WI38 (cell line): ENCODE measurements around the gene ARFRP1.

Experiments
- H3K4me3 ChIP-seq: 2 replicates; pipeline ENCODE4 v1.5.1; 2011; ENCODE audit warnings: low read depth, mild to moderate bottlenecking, control low read depth, low read length
- TF ChIP-seq, protein P1 (sequence below): IDR thresholded peaks from 2 replicates; pipeline ENCODE4 v1.5.1; 2012; ENCODE audit warnings: low read depth, mild to moderate bottlenecking, control low read depth, low read length

The ARFRP1 gene

DNA sequence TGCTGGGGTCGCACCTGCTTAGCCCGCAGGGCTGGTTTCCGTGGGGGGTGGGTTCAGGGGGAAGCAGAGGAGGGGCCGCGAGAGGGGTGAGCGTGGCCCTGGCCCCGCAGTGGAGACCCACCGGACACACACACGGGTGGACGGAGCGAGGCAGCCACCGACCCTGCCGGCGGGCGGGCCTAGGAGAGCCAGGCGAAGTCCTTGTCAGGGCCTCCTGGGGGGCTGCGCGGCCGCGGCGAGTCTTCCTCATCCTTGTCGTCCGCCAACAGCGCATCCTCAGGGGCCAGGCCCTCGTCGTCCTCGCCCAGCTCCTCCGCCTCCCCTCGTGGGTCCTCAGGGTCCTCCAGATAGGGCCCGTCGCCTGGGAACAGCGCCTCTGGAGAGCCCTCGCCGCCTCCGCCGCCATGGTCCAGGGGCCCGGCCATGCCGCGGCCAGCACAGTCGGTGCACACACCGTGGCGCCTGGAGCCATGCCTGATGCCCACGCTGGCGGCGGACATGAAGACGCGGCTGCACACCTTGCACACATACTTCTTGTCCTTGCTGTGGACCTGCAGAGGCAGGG lies 39.1 kb upstream of the ARFRP1 start:
- H3K4me3 ChIP-seq = no peak overlapping the region

DNA sequence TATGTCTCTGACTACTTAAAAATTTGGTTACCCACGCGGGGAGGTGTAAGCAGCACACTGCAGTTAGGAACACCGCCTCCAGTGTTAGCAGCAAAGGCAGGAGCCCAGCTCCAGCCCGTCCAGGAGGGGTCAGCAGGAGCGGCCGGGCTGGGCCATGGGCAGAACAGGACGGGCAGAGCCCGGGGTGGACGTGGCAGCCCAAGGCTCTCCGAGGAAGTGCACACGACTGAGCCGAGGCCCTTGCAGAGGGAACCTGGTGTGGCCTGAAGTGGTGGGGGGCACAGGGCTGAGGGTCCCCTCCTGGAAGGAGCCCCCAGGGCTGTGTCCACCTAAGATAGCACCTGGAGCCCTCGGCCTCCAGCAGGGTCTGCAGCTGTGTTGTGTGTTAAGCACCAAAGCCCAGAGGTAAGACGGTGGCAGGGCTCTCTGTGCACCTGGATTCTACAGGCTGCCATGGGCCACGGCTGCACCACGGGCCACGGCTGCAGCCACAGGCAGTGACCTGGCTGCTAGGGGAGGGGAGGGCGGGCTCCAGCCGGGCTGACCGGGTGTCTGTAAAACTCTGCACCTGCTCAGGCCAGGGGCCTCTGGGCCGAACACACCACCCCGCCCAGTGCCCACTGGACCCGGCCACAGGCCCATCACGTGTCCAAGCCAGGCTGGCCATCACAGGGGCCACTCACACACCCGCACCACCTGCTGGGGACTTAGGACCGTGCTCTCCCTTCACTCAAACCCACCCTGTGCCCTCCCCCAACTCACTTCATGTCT lies 38.4 kb upstream of the ARFRP1 start:
- no peak overlapping the region for H3K4me3 ChIP-seq
- TF ChIP-seq, protein P1, sequence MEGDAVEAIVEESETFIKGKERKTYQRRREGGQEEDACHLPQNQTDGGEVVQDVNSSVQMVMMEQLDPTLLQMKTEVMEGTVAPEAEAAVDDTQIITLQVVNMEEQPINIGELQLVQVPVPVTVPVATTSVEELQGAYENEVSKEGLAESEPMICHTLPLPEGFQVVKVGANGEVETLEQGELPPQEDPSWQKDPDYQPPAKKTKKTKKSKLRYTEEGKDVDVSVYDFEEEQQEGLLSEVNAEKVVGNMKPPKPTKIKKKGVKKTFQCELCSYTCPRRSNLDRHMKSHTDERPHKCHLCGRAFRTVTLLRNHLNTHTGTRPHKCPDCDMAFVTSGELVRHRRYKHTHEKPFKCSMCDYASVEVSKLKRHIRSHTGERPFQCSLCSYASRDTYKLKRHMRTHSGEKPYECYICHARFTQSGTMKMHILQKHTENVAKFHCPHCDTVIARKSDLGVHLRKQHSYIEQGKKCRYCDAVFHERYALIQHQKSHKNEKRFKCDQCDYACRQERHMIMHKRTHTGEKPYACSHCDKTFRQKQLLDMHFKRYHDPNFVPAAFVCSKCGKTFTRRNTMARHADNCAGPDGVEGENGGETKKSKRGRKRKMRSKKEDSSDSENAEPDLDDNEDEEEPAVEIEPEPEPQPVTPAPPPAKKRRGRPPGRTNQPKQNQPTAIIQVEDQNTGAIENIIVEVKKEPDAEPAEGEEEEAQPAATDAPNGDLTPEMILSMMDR = no peak

More for the DNA sequence above, 39.1 kb upstream of the ARFRP1 start:
- TF ChIP-seq, protein P1 = no peak

DNA sequence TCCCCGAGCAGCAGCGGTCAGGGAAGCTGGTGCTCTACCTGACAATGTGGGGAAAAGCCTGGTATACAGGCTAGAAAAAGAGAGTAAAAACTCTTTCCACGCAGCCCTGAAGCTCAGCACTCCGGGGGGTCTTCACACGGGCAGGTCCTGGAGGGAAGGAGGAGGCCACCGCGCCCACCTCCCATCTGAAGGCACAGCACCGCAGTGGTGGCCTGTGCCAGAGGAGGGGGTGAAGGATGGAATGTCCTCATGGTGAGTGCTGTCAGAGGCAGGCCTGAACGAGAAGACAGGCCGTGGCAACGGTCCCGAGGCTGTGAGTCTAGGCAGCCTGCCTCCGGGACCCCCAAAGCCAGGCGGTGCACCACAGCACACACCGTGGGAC lies 37.6 kb upstream of the ARFRP1 start:
- TF ChIP-seq, protein P1 = no peak
- H3K4me3 ChIP-seq = no peak overlapping the region

DNA sequence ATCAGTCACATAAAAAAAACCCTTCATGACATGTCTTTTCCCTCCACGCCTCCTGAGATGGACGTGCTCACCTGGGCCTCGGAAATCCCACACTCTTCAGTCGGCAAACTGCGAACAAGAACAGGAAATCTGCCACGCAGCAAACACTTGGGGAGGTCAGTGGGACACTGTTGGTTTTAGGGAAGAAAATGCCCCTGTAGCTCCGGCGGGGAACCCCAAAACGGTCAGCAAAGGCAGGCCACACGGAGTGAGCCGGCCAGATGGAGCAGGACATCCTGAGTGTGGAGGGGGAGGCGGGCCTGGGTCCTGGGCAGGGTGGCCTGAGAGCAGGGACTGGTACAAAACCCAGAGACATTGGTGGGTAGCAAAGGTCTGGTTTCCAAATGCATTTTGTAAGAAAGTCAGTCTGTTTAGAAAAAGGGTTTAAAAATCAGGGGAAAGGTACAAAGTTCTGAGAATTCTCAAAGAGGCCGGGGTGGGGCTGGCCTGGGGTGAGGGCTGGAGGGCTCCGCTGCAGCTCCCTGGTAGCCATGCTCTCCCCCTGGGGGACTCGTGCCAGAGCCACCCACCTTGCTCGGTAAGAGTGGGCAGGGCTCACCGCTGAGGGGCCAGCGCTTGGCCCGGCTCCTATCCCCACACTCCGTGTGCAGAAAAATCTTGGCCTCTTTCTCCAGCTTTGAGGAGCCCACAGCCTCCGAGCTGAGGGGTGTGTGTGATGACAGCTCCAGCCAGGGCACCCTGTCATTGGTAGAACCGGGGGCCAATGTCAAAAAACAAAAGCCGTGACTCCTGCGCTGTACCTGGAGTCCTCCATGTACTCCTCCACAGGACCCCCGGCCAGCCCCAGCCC lies 37.0 kb upstream of the ARFRP1 start:
- no peak overlapping the region for H3K4me3 ChIP-seq
- TF ChIP-seq, protein P1 = no peak

DNA sequence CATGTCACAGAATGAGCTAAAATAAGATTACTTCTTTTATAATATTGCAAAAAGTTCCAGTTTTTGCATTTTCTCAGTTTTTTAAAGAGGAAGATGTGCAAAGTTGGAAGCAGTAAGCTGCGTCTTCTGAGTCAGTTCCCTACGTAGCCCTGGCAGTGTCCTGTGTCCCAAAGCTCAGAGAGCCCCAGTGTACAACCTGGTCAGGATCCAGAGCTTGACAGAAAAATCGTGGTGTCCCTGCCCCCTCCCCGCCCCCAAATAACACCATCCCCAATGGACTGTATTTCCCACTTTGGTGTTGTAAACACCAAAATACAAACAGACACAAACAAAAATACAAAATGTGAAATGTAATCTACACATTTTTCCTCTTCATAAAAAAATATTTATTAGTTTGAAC lies 36.4 kb upstream of the ARFRP1 start:
- no peak overlapping the region for H3K4me3 ChIP-seq
- TF ChIP-seq, protein P1 = no peak

DNA sequence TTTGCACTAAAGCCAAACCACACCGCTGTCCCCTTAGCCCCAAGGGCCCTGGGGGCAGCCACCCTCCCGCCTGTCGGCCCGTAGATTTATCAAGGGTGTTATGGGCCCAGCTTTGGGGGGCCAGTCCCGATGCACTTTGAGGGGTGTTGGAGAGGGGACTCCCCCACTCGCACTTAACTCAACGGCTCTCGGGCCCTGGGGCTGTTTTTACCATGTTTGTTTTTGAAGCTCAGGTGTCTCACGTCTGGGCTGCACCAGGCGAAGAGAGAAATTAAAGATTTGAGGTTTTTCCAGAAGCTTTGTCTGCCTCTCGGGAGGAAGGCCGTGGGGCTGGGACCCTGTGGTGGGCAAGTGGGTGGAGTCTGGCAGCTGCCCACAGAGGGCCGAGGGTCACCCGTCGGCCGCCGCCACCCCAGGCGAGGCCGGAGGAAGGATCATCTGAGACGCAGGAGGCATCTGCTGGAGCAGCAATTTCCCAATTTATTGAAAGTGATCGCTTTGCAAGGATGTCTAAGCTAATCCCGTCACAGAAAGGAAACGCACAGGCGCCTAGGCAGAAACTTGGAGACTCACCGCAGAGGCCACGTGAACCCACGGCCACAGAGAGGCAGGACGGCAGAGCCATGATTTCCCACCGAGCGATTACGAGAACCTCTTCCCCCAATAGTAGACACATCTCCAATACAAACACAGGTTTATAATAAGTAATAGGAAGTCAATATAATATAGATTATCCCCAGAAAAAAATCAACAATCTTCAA lies 35.6 kb upstream of the ARFRP1 start:
- H3K4me3 ChIP-seq = no peak overlapping the region
- TF ChIP-seq, protein P1 = no peak
